Activated CD4-positive, alpha-beta T cell treated with anti-CD3 and anti-CD28 coated beads for 48 hours (primary cell): ENCODE measurements around the gene TALDO1.

ENCODE experiments used
- DNase-seq: peaks from one replicate; pipeline ENCODE4 v3.0.0-alpha.2; 2020

The TALDO1 gene

GRCh38 chr11:747158-748006 lies at the start of gene TALDO1:
TALDO1 (plus strand) TSS chr11:747464; CDS start chr11:747482, 18 bp downstream.
- peak; percentile 91 for DNase-seq

- no peak for DNase-seq
Observed at GRCh38 chr11:697811-698311, 49.4 kb upstream of the TALDO1 start.

- DNase-seq: no peak
Observed at GRCh38 chr11:698493-699115, 48.7 kb upstream of the TALDO1 start.

GRCh38 chr11:699116-699508 lies 48.2 kb upstream of the TALDO1 start:
- DNase-seq: no peak

- DNase-seq: no peak
Observed at GRCh38 chr11:699753-700152, 47.5 kb upstream of the TALDO1 start.

- no peak for DNase-seq
Observed at GRCh38 chr11:701741-702461, 45.4 kb upstream of the TALDO1 start.

GRCh38 chr11:702462-703461 lies 44.5 kb upstream of the TALDO1 start:
- DNase-seq: no peak

GRCh38 chr11:703506-703905 lies 43.8 kb upstream of the TALDO1 start:
- no peak for DNase-seq

GRCh38 chr11:704228-704674 lies 43.0 kb upstream of the TALDO1 start:
- DNase-seq: no peak

- DNase-seq: no peak
Observed at GRCh38 chr11:704781-705645, 42.3 kb upstream of the TALDO1 start.

- DNase-seq: no peak
Observed at GRCh38 chr11:705646-706438, 41.4 kb upstream of the TALDO1 start, which contains the start of gene EPS8L2. EPS8L2 (plus strand) TSS chr11:706231; CDS start chr11:709408, 3,177 bp downstream.

- DNase-seq: no peak
Observed at GRCh38 chr11:706439-706956, 40.8 kb upstream of the TALDO1 start.

GRCh38 chr11:706957-707816 lies 40.1 kb upstream of the TALDO1 start:
- DNase-seq: no peak

- no peak for DNase-seq
Observed at GRCh38 chr11:707817-708420, 39.3 kb upstream of the TALDO1 start.

GRCh38 chr11:708511-708910 lies 38.8 kb upstream of the TALDO1 start:
- no peak for DNase-seq

GRCh38 chr11:709109-709997 lies 37.9 kb upstream of the TALDO1 start:
- no peak for DNase-seq

GRCh38 chr11:714436-714835 lies 32.8 kb upstream of the TALDO1 start:
- no peak for DNase-seq
